GM15510 (cell line): ENCODE results near the gene C2orf68.

ENCODE experiments used
- POLR2A ChIP-seq: IDR thresholded peaks from 3 replicates; pipeline ENCODE4 v1.6.1; 2011; ENCODE audit warnings: borderline replicate concordance; ENCODE audit not compliant: insufficient read length; ENCODE audit errors: extremely low read depth

The C2orf68 gene

GRCh38 chr2:85646166-85646565 lies 34.3 kb upstream of the C2orf68 start:
- TF ChIP-seq POLR2A, result no peak

DNA sequence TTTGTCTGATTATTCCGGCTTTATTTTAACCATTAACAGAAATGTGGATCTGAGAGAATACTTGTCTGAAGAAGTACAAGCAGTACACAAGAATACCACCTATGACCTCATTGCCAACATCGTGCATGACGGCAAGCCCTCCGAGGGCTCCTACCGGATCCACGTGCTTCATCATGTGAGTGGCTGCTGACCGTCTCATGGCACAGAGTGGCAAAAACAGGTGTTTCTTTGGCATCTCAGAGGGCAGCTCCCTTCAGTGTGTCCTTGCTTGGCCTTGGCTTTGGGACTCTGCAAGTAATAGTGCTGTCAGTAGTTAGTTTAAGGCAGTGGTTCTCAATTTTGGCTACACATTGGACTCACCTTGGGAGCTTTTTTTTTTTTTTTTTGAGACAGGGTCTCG lies 33.0 kb upstream of the C2orf68 start:
- no peak for TF ChIP-seq POLR2A

DNA sequence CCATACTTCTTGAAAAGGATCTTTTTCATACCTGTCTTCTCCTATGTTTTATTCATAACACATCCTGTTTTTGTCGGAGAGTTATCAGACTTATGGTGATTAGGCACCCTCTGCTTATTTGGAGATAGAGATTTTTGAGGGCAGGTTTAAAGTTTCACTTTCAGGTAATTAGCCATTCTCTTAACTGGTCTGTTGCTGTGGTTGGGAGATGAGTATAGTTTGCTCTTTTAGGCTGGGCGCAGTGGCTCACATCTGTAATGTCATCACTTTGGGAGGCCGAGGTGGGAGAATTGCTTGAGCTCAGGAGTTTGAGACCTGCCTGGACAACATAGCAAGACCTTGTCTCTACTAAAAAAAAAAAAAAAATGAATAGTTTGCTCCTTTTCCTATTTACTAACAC lies 30.9 kb upstream of the C2orf68 start:
- no peak for TF ChIP-seq POLR2A

DNA sequence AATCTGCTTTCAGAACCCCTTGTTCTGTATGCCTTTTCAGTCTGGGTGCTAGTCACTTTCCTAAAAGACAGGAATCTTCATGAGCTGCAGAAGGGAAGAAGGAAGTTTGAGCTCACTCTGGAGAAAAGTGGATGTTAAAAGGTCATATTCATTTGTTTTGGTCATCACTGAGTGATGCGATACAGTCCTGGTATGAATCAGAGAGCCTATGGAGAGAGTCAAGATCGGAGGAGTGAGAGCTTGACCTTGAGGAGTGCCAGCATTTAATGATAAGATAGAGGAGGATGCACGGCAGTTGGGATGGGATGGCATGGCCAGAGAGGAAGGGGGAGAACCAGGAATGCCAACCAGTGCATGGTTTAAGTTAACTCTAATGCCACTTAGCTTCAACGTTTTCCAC lies 23.8 kb upstream of the C2orf68 start:
- no peak for TF ChIP-seq POLR2A

GRCh38 chr2:85635011-85635410 lies 23.1 kb upstream of the C2orf68 start:
- no peak for TF ChIP-seq POLR2A

- no peak for TF ChIP-seq POLR2A
Measured at GRCh38 chr2:85631316-85631715, 19.4 kb upstream of the C2orf68 start.

DNA sequence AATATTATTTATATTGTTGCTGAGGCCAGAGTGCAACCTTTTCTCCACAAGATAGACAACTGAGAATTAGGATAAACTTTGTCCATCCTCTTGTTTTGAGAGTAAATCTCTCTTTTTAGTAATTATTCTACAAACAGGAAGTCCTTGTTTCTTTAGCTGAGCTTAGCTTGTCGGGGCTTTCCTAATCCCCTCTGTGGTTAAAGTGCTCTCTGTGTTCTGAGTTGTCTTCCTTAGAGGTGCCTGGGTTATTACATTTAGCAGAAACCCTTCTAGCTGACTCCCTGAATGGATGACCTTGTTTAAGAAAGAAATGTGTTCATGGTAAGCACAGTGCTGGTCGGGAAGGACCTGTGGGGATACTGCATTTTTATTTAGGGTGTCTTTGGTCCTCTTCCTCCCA lies 16.8 kb upstream of the C2orf68 start:
- TF ChIP-seq POLR2A, result no peak

- no peak for TF ChIP-seq POLR2A
Measured at GRCh38 chr2:85623991-85624390, 12.1 kb upstream of the C2orf68 start.

- no peak for TF ChIP-seq POLR2A
Measured at GRCh38 chr2:85621338-85621737, 9.5 kb upstream of the C2orf68 start.

GRCh38 chr2:85619617-85620016 lies 7.8 kb upstream of the C2orf68 start:
- no peak for TF ChIP-seq POLR2A

- no peak for TF ChIP-seq POLR2A
Measured at GRCh38 chr2:85615413-85615728, 3.5 kb upstream of the C2orf68 start.

DNA sequence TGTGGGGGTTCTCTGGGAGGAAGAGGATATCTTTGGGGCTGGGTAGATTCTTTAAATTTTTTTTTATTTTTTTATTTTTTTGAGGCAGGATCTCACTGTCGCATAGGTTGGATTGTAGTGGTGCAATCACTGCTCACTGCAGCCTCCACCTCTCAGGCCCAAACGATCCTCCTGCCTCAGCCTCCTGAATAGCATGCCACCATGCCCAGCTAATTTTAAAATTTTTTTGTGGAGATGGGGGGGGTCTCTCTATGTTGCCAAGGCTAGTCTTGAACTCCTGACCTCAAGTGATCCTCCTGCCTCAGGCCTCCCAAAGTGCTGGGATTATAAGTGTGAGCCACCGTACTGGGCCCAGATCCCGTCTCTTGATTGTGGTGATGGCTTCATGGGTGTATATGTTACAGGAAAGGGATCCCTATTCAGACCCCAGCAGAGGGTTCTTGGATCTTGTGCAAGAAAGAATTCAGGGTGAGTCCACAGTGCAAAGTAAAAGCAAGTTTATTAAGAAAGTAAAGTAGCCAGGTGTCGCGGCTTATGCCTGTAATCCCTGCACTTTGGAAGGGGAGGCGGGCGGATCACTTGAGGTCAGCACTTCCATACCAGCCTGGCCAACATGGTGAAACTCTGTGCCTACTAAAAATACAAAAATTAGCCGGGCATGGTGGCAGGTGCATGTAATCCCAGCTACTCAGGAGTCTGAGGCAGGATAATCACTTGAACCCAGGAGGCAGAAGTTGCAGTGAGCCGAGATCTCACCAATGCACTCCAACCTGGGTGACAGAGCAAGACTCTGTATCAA lies 2.0 kb upstream of the C2orf68 start:
- no peak for TF ChIP-seq POLR2A

DNA sequence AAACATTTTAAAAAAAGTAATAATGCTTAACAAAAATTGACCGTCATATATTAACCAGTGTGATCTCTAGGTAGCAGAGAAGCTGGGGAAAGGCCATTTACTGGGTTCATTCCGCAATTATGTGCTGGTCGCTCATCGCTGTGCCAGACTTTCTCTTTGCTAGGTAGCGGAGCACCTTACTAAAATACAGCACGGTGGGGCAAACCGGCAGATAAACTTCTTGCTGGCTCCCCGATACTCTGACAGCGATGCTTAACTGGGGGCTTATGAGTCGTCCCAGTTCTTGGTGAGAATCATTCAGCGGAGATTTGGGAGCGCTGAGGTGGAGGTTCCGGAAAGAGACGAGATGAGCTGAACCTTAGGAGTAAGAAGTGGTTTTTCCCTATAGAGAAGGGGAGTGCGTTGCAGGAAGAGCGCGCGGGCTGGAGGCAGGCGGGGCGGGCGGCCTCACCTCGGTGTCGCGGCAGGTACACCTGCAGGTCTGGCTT lies 605 bp downstream of the C2orf68 start:
- TF ChIP-seq POLR2A, result no peak

GRCh38 chr2:85607268-85608215 lies 4.3 kb downstream of the C2orf68 start:
- TF ChIP-seq POLR2A, result no peak

GRCh38 chr2:85606116-85606455 lies 5.8 kb downstream of the C2orf68 start:
- no peak for TF ChIP-seq POLR2A
